Upper lobe of left lung (tissue), 6 donors: ENCODE results near the gene ASTN2. TPM values are rescaled to one million over a fixed set of nuclear protein-coding genes. Genes with fewer than 3 reads are reported as not detected.

Experiments
- ATAC-seq, 2 donors: fragments of 200-7000 bp; cut with Tn5 transposase; one replicate each; pipeline ENCODE4 v1.9.1; 2022; ENCODE audit warnings: mild to moderate bottlenecking in 2 of 2, moderate library complexity in 2 of 2; ENCODE audit not compliant: low FRiP score in 2 of 2
- DNase-seq, 2 donors: peaks; one replicate each; pipeline ENCODE4 v3.0.0-alpha.2; 2019 to 2020
- H3K27ac ChIP-seq, 4 donors: fragments of 200-600 bp; sonication (generic); one replicate each; pipeline ENCODE4 v1.5.1; 2016 to 2019
- H3K27me3 ChIP-seq, 4 donors: fragments of 200-600 bp; sonication (generic); one replicate each; pipeline ENCODE4 v1.5.1; 2017 to 2019
- H3K36me3 ChIP-seq, 4 donors: fragments of 200-600 bp; sonication (generic); one replicate each; pipeline ENCODE4 v1.5.1; 2016 to 2019
- H3K4me1 ChIP-seq, 4 donors: fragments of 200-600 bp; sonication (generic); one replicate each; pipeline ENCODE4 v1.5.1; 2018 to 2019
- H3K4me3 ChIP-seq, 4 donors: fragments of 200-600 bp; sonication (generic); one replicate each; pipeline ENCODE4 v1.5.1; 2017 to 2019; ENCODE audit warnings: mild to moderate bottlenecking in 2 of 4, moderate library complexity in 1 of 4
- H3K9me3 ChIP-seq, 4 donors: fragments of 200-600 bp; sonication (generic); one replicate each; pipeline ENCODE4 v1.5.1; 2018 to 2019
- EP300 ChIP-seq, 4 donors: sonication (generic); formaldehyde crosslinking; IDR thresholded peaks; one replicate each; pipeline ENCODE4 v1.5.1; 2017; ENCODE audit warnings: antibody characterized with exemption in 4 of 4, control low read depth in 2 of 4
- POLR2A ChIP-seq, 4 donors: fragments of 450-650 bp; IDR thresholded peaks; one replicate each; pipeline ENCODE4 v1.5.1; 2016 to 2017; ENCODE audit warnings: antibody characterized with exemption in 4 of 4, mild to moderate bottlenecking in 2 of 4
- POLR2AphosphoS5 ChIP-seq, 2 donors: sonication (generic); formaldehyde crosslinking; IDR thresholded peaks; one replicate each; pipeline ENCODE4 v1.5.1; 2017; ENCODE audit warnings: antibody characterized with exemption in 2 of 2
- WGBS, 2 donors: methylation state at CpG; one replicate each; pipeline ENCODE4 v1.1.5; 2017 to 2018; 5-methylcytosine and 5-hydroxymethylcytosine counted together
- total RNA-seq, 6 donors: library from RNA; depleted of rRNA in 4 of 6; stranded (reverse); fragments of >200 nt in 4 of 6; gene quantifications; one replicate each; pipeline versions ENCODE4 v1.1.0 to v1.2.1, GENCODE V29; 2016 to 2021
- TF ChIP-seq, protein P1 (sequence below), 6 experiments: fragments of 450-650 bp in 4 of 6; fragments of 200-600 bp in 2 of 6; sonication (generic) in 2 of 6; IDR thresholded peaks; one replicate each; pipeline ENCODE4 v1.5.1; 2016 to 2019; ENCODE audit warnings: antibody characterized with exemption in 6 of 6
- donor health status: DM: no; HTN: no; CAD: no; lungs with moderate emphysema.
- donor health status: DM: no; HTN: yes; CAD: no; lungs with severe emphysema.

ASTN2 gene
- total RNA-seq, 6 donors from 2014 or later: 2.0 to 7.5 (median 3.4) TPM

DNA sequence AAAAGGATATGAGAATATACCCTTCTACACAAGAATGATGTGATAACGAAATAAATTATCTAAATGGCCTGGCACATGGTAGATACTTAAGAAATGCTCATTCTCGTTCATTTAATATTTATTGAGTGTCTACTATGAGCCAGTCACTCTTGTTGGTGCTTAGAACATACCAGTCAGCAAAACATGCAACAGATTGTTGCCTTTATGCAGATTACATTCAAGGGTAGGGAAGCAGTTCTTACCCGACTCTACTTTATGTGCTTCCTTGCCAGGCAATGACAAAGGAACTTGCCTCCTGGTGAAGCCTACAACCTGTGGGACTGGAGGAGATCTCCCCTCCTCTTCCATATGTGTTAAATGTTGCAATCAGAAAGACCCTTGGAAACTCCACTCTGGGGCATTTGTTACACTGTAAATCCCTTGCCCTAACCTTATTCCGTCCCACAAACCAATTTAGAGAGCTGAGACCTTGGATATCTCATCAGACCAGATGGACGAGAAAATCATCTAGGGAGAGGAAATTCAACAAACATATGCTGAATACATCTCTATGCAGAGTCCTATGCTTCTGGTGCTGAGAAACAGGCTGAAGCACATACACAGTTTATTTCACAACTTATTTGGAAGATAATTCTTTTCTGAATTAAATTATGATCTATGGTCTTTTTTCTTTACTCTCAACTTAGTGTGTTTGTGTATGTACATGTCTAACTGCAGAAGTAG lies 855.9 kb downstream of the ASTN2 start:
- Histone ChIP-seq H3K4me3 (no peak overlapping the region), H3K9me3 (no peaks in the 10 kb centered on the region), H3K4me1 (no peaks in the 10 kb centered on the region), H3K36me3 (no peaks in the 10 kb centered on the region), H3K27me3 (no peaks in the 10 kb centered on the region), H3K27ac (no peak overlapping the region)
- 82 to 84% methylated on average over 5 of the region's 5 CpGs for WGBS, 2 donors
- no peak for ATAC-seq
- no peak for DNase-seq
- TF ChIP-seq, protein P1, sequence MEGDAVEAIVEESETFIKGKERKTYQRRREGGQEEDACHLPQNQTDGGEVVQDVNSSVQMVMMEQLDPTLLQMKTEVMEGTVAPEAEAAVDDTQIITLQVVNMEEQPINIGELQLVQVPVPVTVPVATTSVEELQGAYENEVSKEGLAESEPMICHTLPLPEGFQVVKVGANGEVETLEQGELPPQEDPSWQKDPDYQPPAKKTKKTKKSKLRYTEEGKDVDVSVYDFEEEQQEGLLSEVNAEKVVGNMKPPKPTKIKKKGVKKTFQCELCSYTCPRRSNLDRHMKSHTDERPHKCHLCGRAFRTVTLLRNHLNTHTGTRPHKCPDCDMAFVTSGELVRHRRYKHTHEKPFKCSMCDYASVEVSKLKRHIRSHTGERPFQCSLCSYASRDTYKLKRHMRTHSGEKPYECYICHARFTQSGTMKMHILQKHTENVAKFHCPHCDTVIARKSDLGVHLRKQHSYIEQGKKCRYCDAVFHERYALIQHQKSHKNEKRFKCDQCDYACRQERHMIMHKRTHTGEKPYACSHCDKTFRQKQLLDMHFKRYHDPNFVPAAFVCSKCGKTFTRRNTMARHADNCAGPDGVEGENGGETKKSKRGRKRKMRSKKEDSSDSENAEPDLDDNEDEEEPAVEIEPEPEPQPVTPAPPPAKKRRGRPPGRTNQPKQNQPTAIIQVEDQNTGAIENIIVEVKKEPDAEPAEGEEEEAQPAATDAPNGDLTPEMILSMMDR (IDR thresholded peaks at IDR 0.05): no peak

DNA sequence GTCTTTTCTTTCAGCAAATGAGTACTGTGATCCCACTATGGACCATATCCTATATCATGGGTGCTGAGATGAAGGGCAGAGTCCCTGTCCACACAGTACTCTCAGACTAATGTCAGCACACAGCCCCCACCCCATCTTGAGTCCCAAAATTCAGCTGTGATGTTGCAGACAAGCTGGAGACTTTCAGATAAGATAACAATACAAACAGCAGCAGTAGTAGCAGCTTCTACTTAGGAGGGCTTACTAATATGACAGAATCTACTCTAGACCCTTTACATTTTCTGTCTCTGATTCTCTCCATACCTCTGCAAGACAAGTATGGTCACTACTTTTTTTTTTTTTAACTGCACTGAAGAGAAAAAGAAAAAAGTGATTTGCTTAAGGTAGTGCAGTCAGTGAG lies 856.8 kb downstream of the ASTN2 start:
- H3K36me3 ChIP-seq: no peaks in the 10 kb centered on the region
- DNase-seq (no peak), ATAC-seq (no peak)
- no peaks in the 10 kb centered on the region for H3K9me3 ChIP-seq
- H3K27me3 ChIP-seq: no peaks in the 10 kb centered on the region
- TF ChIP-seq, protein P1 (IDR thresholded peaks at IDR 0.05): no peak
- TF ChIP-seq POLR2A (IDR thresholded peaks at IDR 0.05) (no peak), EP300 (IDR thresholded peaks at IDR 0.05) (no peak), POLR2AphosphoS5 (IDR thresholded peaks at IDR 0.05) (no peak)
- no peak overlapping the region for H3K27ac ChIP-seq
- H3K4me1 ChIP-seq: no peaks in the 10 kb centered on the region
- no peak overlapping the region for H3K4me3 ChIP-seq

DNA sequence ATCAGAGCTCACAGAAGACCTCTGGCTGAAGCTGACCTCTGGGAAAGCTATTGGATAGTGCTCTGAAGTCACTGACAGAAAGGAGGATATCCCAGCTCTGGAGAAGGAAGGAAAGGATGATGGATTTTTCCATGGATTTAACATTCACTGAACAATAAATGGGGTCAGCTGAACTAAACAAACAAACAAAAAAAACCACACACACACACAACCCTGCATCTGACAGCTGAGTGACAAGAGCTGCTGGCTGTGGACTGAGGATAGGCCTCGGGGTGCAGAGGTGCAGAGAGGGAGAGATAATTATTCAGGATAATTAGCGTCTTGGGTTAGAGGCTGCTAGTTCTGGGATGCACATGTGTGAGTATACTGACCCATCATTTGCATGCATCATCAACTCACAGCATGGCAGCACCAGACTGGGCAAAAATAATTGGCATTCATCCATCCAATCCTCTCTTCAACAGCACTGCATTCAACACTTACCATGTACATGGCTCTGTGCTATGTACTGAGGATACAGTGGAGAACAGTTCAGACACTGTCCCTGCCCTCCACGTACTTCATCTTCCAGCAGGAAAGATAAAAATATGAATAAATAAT lies 859.2 kb downstream of the ASTN2 start:
- Histone ChIP-seq H3K4me3 (no peak overlapping the region), H3K4me1 (peaks cover 0 to 3% (median 0%) of the 10 kb centered on the region in 4 donors), H3K9me3 (no peaks in the 10 kb centered on the region), H3K27ac (no peak overlapping the region), H3K27me3 (no peaks in the 10 kb centered on the region), H3K36me3 (no peaks in the 10 kb centered on the region)
- WGBS, 2 donors: 81 to 90% methylated on average over 3 of the region's 3 CpGs
- ATAC-seq (no peak), DNase-seq (no peak)
- TF ChIP-seq EP300 (IDR thresholded peaks at IDR 0.05): no peak
- TF ChIP-seq, protein P1 (IDR thresholded peaks at IDR 0.05): no peak
- no peak for TF ChIP-seq POLR2AphosphoS5 (IDR thresholded peaks at IDR 0.05)
- no peak for TF ChIP-seq POLR2A (IDR thresholded peaks at IDR 0.05)

DNA sequence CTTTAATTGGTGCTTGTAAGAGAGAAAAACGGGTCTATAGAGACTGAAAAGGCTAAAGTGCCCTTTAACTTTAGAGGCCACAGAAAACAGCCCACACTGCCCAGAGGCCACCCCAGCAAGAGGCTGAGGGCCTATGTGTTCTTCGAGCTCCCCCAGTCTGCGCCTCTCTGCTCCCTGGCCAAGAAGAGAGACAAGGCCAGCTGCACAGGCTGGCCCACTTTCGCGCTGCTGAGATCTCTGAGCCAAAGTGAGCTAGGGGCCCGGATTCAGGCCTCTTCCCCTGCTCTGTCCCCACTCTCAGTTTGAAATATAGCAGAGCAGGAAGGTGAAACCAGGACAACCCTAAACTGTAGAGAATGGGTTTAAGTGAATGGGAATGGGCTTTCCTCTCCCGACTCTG lies 859.7 kb downstream of the ASTN2 start:
- no peak overlapping the region for H3K4me3 ChIP-seq
- 71 to 86% methylated on average over 7 of the region's 7 CpGs for WGBS, 2 donors
- H3K9me3 ChIP-seq: no peaks in the 10 kb centered on the region
- no peaks in the 10 kb centered on the region for H3K36me3 ChIP-seq
- TF ChIP-seq EP300 (IDR thresholded peaks at IDR 0.05) (no peak), POLR2A (IDR thresholded peaks at IDR 0.05) (no peak), POLR2AphosphoS5 (IDR thresholded peaks at IDR 0.05) (no peak)
- TF ChIP-seq, protein P1 (IDR thresholded peaks at IDR 0.05): no peak
- H3K4me1 ChIP-seq: peaks cover 0 to 5% (median 0%) of the 10 kb centered on the region in 4 donors
- no peaks in the 10 kb centered on the region for H3K27me3 ChIP-seq
- no peak overlapping the region for H3K27ac ChIP-seq
- ATAC-seq (no peak), DNase-seq (no peak)
